ENCODE results near the gene ERCC8.

DNA sequence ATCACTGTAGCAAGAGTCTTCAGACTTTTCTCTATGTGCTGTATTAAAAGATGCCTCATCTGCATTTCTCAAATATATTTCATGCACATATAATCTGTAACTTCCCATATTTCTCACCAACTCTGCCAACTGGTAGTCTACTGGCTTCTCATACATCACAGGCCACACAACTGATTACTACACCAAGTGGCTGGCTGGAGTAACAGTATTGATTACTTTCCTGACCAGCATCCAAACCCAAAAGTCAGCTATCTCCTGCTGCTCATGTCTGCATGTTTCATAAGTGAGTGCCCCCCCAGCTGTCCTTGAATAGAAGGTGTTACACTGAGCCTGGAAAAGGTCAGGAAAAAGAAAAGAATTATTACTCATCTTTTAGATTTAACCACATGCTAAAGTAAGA is 17.4 kb downstream of the ERCC8 start:
- TF ChIP-seq, protein P1, sequence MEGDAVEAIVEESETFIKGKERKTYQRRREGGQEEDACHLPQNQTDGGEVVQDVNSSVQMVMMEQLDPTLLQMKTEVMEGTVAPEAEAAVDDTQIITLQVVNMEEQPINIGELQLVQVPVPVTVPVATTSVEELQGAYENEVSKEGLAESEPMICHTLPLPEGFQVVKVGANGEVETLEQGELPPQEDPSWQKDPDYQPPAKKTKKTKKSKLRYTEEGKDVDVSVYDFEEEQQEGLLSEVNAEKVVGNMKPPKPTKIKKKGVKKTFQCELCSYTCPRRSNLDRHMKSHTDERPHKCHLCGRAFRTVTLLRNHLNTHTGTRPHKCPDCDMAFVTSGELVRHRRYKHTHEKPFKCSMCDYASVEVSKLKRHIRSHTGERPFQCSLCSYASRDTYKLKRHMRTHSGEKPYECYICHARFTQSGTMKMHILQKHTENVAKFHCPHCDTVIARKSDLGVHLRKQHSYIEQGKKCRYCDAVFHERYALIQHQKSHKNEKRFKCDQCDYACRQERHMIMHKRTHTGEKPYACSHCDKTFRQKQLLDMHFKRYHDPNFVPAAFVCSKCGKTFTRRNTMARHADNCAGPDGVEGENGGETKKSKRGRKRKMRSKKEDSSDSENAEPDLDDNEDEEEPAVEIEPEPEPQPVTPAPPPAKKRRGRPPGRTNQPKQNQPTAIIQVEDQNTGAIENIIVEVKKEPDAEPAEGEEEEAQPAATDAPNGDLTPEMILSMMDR (IDR thresholded peaks at IDR 0.05 in 8 of 11, conservative IDR thresholded peaks at IDR 0.05 in 3 of 11): no peak
- TF ChIP-seq POLR2AphosphoS5 (IDR thresholded peaks at IDR 0.05): no peak

All from spleen (tissue), 7 donors.